HepG2 (cell line): ENCODE results near the gene JAGN1. TPM values are rescaled to one million over a fixed set of nuclear protein-coding genes. Genes with fewer than 3 reads are reported as not detected.
A peak's percentile ranks its signal among the peaks of the same experiment; 100 is the strongest.

Experiments used
- CBFB ChIP-seq: sonication (generic); formaldehyde crosslinking; IDR thresholded peaks from 2 replicates; pipeline ENCODE4 v1.4.0; 2020; ENCODE audit warnings: missing genetic modification reagents
- CEBPG ChIP-seq: IDR thresholded peaks from 2 replicates; pipeline ENCODE4 v1.6.1; 2016
- DR1 ChIP-seq: sonication (generic); formaldehyde crosslinking; IDR thresholded peaks from 2 replicates; pipeline ENCODE4 v1.8.0; 2021; ENCODE audit warnings: mild to moderate bottlenecking, missing genetic modification reagents, inconsistent platforms
- FOXP1 ChIP-seq, 2 experiments: fragments of 450-650 bp in 1 of 2; IDR thresholded peaks; 2 replicates each; pipeline ENCODE4 v1.6.1; 2017 to 2018; ENCODE audit warnings: antibody characterized with exemption in 1 of 2
- HHEX ChIP-seq: IDR thresholded peaks from 2 replicates; pipeline ENCODE4 v1.6.1; 2016; ENCODE audit warnings: control low read depth
- MED1 ChIP-seq: sonication (generic); formaldehyde crosslinking; IDR thresholded peaks from 2 replicates; pipeline ENCODE4 v1.4.0; 2020; ENCODE audit warnings: missing genetic modification reagents
- RELA ChIP-seq: sonication (generic); formaldehyde crosslinking; IDR thresholded peaks from 2 replicates; pipeline ENCODE4 v1.4.0; 2020; ENCODE audit warnings: missing genetic modification reagents
- SOX5 ChIP-seq: IDR thresholded peaks from 2 replicates; pipeline ENCODE4 v1.6.1; 2016; ENCODE audit warnings: borderline replicate concordance
- SRSF9 ChIP-seq: fragments of 200-400 bp; formaldehyde crosslinking; IDR thresholded peaks from 2 replicates; pipeline ENCODE4 v1.6.1; 2018; ENCODE audit warnings: borderline replicate concordance, mild to moderate bottlenecking, low read depth, low read length; ENCODE audit not compliant: insufficient read depth, poor library complexity, severe bottlenecking
- ZBTB42 ChIP-seq: sonication (generic); formaldehyde crosslinking; IDR thresholded peaks from 2 replicates; pipeline ENCODE4 v1.5.0; 2020; ENCODE audit warnings: mild to moderate bottlenecking, missing genetic modification reagents
- ZBTB8A ChIP-seq: sonication (generic); formaldehyde crosslinking; IDR thresholded peaks from 2 replicates; pipeline ENCODE4 v1.4.0; 2020; ENCODE audit warnings: mild to moderate bottlenecking, low read depth, missing genetic modification reagents, borderline replicate concordance
- ZNF460 ChIP-seq: sonication (generic); formaldehyde crosslinking; IDR thresholded peaks from 2 replicates; pipeline ENCODE4 v1.5.1; 2020; ENCODE audit warnings: missing genetic modification reagents, mild to moderate bottlenecking, borderline replicate concordance
- ZNF878 ChIP-seq: sonication (generic); formaldehyde crosslinking; IDR thresholded peaks from 2 replicates; pipeline ENCODE4 v1.8.1; 2023; ENCODE audit warnings: mild to moderate bottlenecking, missing genetic modification reagents, moderate library complexity
- ZNF879 ChIP-seq: sonication (generic); formaldehyde crosslinking; IDR thresholded peaks from 2 replicates; pipeline ENCODE4 v1.8.1; 2023; ENCODE audit warnings: missing genetic modification reagents
- ZSCAN25 ChIP-seq: sonication (generic); formaldehyde crosslinking; IDR thresholded peaks from 2 replicates; pipeline ENCODE4 v1.8.0; 2022; ENCODE audit warnings: mild to moderate bottlenecking, missing genetic modification reagents
- polyA plus RNA-seq, 8 experiments: library from polyadenylated mRNA; depleted of rRNA in 3 of 8; stranded (reverse) in 7 of 8; unstranded in 1 of 8; fragments of >200 nt; fragmentation: Illumina TruSeq in 4 of 8; extraction: Trizol in 4 of 8; gene quantifications; 2 replicates each; pipeline versions ENCODE4 v1.2.1 to v1.2.3, GENCODE V29; 2011 to 2016; ENCODE audit warnings: low read depth in 4 of 8, missing spikeins in 1 of 8, mixed read lengths in 1 of 8; ENCODE audit not compliant: insufficient read depth in 1 of 8
- total RNA-seq, 5 experiments: library from RNA; depleted of rRNA; stranded (reverse); fragments of >200 nt; fragmentation: Illumina TruSeq; extraction: Trizol; gene quantifications; 2 replicates each; pipeline ENCODE4 v1.2.3, GENCODE V29; 2016; ENCODE audit warnings: low read depth in 1 of 5
- TF ChIP-seq, protein P1 (sequence below): IDR thresholded peaks from 2 replicates; pipeline ENCODE4 v1.6.1; 2016; ENCODE audit warnings: low read depth
- TF ChIP-seq, protein P2 (sequence below): IDR thresholded peaks from 2 replicates; pipeline ENCODE4 v1.6.1; 2016; ENCODE audit warnings: mild to moderate bottlenecking
- TF ChIP-seq, protein P3 (sequence below): sonication (generic); formaldehyde crosslinking; IDR thresholded peaks from 2 replicates; pipeline ENCODE4 v1.4.0; 2020; ENCODE audit warnings: missing genetic modification reagents
- TF ChIP-seq, protein P4 (sequence below): sonication (generic); formaldehyde crosslinking; IDR thresholded peaks from 2 replicates; pipeline ENCODE4 v1.8.0; 2022; ENCODE audit warnings: missing genetic modification reagents, low read depth, mild to moderate bottlenecking, borderline replicate concordance
- TF ChIP-seq, protein P5 (sequence below): sonication (generic); formaldehyde crosslinking; IDR thresholded peaks from 2 replicates; pipeline ENCODE4 v1.4.0; 2020; ENCODE audit warnings: low read depth, mild to moderate bottlenecking, missing genetic modification reagents
- TF ChIP-seq, protein P6 (sequence below): sonication (generic); formaldehyde crosslinking; IDR thresholded peaks from 2 replicates; pipeline ENCODE4 v1.4.0; 2020; ENCODE audit warnings: missing genetic modification reagents; ENCODE audit errors: not compliant biosample characterization

Gene JAGN1
- total and polyA plus RNA-seq, 2 of the 13 experiments (the other 11 are each of a cell fraction or from before 2014, with no cell fraction given), result 49.9 to 50.9 TPM

DNA sequence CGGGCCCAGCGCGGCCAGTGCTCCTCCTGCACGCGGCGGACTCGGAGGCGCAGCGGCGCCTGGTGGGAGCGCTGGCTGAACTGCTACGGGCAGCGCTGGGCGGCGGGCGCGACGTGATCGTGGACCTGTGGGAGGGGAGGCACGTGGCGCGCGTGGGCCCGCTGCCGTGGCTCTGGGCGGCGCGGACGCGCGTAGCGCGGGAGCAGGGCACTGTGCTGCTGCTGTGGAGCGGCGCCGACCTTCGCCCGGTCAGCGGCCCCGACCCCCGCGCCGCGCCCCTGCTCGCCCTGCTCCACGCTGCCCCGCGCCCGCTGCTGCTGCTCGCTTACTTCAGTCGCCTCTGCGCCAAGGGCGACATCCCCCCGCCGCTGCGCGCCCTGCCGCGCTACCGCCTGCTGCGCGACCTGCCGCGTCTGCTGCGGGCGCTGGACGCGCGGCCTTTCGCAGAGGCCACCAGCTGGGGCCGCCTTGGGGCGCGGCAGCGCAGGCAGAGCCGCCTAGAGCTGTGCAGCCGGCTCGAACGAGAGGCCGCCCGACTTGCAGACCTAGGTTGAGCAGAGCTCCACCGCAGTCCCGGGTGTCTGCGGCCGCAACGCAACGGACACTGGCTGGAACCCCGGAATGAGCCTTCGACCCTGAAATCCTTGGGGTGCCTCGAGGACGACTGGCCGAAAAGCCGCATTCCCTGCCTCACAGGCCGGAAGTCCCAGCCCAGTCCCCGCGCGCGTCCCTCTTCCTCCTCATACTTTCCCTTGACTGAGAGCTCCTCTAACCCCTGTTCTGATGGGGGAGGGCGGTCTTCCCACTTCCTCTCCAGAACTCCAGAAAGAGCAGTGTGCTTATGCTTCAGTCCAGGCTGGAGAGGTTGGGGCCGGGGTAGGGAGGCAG, 25.1 kb downstream of the JAGN1 start (continued):
- TF ChIP-seq SOX5 (CRISPR knock-in tag) (0 out of 2 replicates have a peak, but pooled peaks have one; percentile 31), CBFB (no peak), ZNF878 (CRISPR knock-in tag) (no peak), HHEX (CRISPR knock-in tag) (no peak), SRSF9 (no peak), DR1 (CRISPR knock-in tag) (peak; percentile 50; the same call in 1 of the 2 replicates), ZBTB42 (CRISPR knock-in tag) (0 out of 2 replicates have a peak, but pooled peaks have one; percentile 7), CEBPG (CRISPR knock-in tag) (no peak), ZNF460 (CRISPR knock-in tag) (no peak), ZSCAN25 (CRISPR knock-in tag) (peak; percentile 99), ZBTB8A (CRISPR knock-in tag) (no peak), ZNF879 (CRISPR knock-in tag) (0 out of 2 replicates have a peak, but pooled peaks have one; percentile 55), RELA (CRISPR knock-in tag) (no peak), FOXP1 (IDR thresholded peaks at IDR 0.05) (no peak), FOXP1 (CRISPR knock-in tag; IDR thresholded peaks at IDR 0.05) (no peak), MED1 (CRISPR knock-in tag) (0 out of 2 replicates have a peak, but pooled peaks have one; percentile 32)
- TF ChIP-seq, protein P1, sequence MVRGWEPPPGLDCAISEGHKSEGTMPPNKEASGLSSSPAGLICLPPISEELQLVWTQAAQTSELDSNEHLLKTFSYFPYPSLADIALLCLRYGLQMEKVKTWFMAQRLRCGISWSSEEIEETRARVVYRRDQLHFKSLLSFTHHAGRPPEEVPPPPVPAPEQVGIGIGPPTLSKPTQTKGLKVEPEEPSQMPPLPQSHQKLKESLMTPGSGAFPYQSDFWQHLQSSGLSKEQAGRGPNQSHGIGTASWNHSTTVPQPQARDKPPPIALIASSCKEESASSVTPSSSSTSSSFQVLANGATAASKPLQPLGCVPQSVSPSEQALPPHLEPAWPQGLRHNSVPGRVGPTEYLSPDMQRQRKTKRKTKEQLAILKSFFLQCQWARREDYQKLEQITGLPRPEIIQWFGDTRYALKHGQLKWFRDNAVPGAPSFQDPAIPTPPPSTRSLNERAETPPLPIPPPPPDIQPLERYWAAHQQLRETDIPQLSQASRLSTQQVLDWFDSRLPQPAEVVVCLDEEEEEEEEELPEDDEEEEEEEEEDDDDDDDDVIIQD (CRISPR knock-in tag), result no peak
- TF ChIP-seq, protein P2, sequence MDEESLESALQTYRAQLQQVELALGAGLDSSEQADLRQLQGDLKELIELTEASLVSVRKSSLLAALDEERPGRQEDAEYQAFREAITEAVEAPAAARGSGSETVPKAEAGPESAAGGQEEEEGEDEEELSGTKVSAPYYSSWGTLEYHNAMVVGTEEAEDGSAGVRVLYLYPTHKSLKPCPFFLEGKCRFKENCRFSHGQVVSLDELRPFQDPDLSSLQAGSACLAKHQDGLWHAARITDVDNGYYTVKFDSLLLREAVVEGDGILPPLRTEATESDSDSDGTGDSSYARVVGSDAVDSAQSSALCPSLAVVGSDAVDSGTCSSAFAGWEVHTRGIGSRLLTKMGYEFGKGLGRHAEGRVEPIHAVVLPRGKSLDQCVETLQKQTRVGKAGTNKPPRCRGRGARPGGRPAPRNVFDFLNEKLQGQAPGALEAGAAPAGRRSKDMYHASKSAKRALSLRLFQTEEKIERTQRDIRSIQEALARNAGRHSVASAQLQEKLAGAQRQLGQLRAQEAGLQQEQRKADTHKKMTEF (CRISPR knock-in tag), result peak; percentile 41; the same call in 1 of the 2 replicates
- TF ChIP-seq, protein P3, sequence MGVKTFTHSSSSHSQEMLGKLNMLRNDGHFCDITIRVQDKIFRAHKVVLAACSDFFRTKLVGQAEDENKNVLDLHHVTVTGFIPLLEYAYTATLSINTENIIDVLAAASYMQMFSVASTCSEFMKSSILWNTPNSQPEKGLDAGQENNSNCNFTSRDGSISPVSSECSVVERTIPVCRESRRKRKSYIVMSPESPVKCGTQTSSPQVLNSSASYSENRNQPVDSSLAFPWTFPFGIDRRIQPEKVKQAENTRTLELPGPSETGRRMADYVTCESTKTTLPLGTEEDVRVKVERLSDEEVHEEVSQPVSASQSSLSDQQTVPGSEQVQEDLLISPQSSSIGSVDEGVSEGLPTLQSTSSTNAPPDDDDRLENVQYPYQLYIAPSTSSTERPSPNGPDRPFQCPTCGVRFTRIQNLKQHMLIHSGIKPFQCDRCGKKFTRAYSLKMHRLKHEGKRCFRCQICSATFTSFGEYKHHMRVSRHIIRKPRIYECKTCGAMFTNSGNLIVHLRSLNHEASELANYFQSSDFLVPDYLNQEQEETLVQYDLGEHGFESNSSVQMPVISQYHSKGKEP (CRISPR knock-in tag), result 0 out of 2 replicates have a peak, but pooled peaks have one; percentile 82
- TF ChIP-seq, protein P4, sequence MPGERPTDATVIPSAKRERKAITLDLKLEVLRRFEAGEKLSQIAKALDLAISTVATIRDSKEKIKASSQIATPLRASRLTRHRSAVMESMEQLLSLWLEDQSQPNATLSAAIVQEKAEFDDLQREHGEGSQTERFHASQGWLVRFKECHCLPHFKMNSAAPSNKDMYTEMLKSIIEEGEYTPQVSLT (CRISPR knock-in tag), result no peak; the same call in 1 of the 2 replicates
- TF ChIP-seq, protein P5, sequence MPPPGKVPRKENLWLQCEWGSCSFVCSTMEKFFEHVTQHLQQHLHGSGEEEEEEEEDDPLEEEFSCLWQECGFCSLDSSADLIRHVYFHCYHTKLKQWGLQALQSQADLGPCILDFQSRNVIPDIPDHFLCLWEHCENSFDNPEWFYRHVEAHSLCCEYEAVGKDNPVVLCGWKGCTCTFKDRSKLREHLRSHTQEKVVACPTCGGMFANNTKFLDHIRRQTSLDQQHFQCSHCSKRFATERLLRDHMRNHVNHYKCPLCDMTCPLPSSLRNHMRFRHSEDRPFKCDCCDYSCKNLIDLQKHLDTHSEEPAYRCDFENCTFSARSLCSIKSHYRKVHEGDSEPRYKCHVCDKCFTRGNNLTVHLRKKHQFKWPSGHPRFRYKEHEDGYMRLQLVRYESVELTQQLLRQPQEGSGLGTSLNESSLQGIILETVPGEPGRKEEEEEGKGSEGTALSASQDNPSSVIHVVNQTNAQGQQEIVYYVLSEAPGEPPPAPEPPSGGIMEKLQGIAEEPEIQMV (CRISPR knock-in tag), result peak; percentile 75; the same call in 1 of the 2 replicates
- TF ChIP-seq, protein P6, sequence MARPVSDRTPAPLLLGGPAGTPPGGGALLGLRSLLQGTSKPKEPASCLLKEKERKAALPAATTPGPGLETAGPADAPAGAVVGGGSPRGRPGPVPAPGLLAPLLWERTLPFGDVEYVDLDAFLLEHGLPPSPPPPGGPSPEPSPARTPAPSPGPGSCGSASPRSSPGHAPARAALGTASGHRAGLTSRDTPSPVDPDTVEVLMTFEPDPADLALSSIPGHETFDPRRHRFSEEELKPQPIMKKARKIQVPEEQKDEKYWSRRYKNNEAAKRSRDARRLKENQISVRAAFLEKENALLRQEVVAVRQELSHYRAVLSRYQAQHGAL (CRISPR knock-in tag), result no peak
